A549 (cell line): ENCODE measurements around the gene WDR75. TPM values are rescaled to one million over a fixed set of nuclear protein-coding genes. Genes with fewer than 3 reads are reported as not detected.

Source experiments
- ATAC-seq, 2 experiments: fragments of 200-7000 bp in 1 of 2; fragments of >200 bp in 1 of 2; cut with Nextera tagmentation in 1 of 2; cut with Tn5 transposase in 1 of 2; 3 replicates each; pipeline versions ENCODE4 v1.8.0 to v1.9.1; 2018 to 2020; ENCODE audit warnings: mild to moderate bottlenecking in 1 of 2, moderate library complexity in 1 of 2
- CTCF ChIA-PET: fragments of 300-600 bp; sonication (Branson Sonifier 250); formaldehyde crosslinking; extraction: SDS; loops from one replicate; lab custom pipeline; 2021; ENCODE audit warnings: antibody characterized with exemption, inconsistent platforms; lab: Yijun Ruan, JAX
- POLR2A ChIA-PET: fragments of 350-600 bp; formaldehyde crosslinking; extraction: SDS; loops from one replicate; lab custom pipeline; 2021; ENCODE audit warnings: antibody characterized with exemption, inconsistent platforms; lab: Yijun Ruan, JAX
- DNase-seq, 2 experiments: peaks; one replicate each; pipeline versions ENCODE4 v3.0.0 to v3.0.0-alpha.2; 2011 to 2016; ENCODE audit warnings: low read depth in 1 of 2, low spot score in 1 of 2
- FAIRE-seq: peaks from 2 replicates; lab custom pipeline; 2011; peaks lifted over from hg19 to GRCh38; lab: Jason Lieb, UNC
- H3K27ac ChIP-seq, 2 experiments: fragments of >200 bp; sonication (Bioruptor Twin); formaldehyde crosslinking; 3 replicates each; pipeline ENCODE4 v1.5.1; 2016 to 2017
- H3K4me1 ChIP-seq: fragments of >200 bp; sonication (Bioruptor Twin); formaldehyde crosslinking; 3 replicates; pipeline ENCODE4 v1.6.1; 2016
- H3K4me2 ChIP-seq: fragments of >200 bp; sonication (Bioruptor Twin); formaldehyde crosslinking; 3 replicates; pipeline ENCODE4 v1.6.1; 2016
- H3K4me3 ChIP-seq: fragments of >200 bp; sonication (Bioruptor Twin); formaldehyde crosslinking; 3 replicates; pipeline ENCODE4 v1.5.1; 2016
- H3K9me3 ChIP-seq: fragments of >200 bp; sonication (Bioruptor Twin); formaldehyde crosslinking; 3 replicates; pipeline ENCODE4 v1.6.1; 2016
- CBX2 ChIP-seq: fragments of 200-600 bp; sonication (generic); IDR thresholded peaks from 2 replicates; pipeline ENCODE4 v1.6.1; 2016; ENCODE audit warnings: low read depth, mild to moderate bottlenecking, borderline replicate concordance
- CBX8 ChIP-seq: fragments of 200-600 bp; sonication (generic); IDR thresholded peaks from 2 replicates; pipeline ENCODE4 v1.6.1; 2016
- CTCF ChIP-seq: fragments of >200 bp; sonication (Bioruptor Twin); formaldehyde crosslinking; IDR thresholded peaks from 3 replicates; pipeline ENCODE4 v1.5.1; 2016
- E2F6 ChIP-seq: IDR thresholded peaks from 2 replicates; pipeline ENCODE4 v1.6.1; 2012; ENCODE audit warnings: low read depth, borderline replicate concordance
- ELK1 ChIP-seq: fragments of 150-350 bp; IDR thresholded peaks from 2 replicates; pipeline ENCODE4 v1.6.1; 2014; ENCODE audit warnings: low read depth, mild to moderate bottlenecking, low read length
- EP300 ChIP-seq, 2 experiments: fragments of >200 bp; sonication (Bioruptor Twin); formaldehyde crosslinking; IDR thresholded peaks; 2 replicates in 1 of 2; 3 replicates in 1 of 2; pipeline ENCODE4 v1.6.1; 2016 to 2017
- FOXS1 ChIP-seq: fragments of 250-450 bp; sonication (Bioruptor Pico); IDR thresholded peaks from 2 replicates; pipeline ENCODE4 v1.5.0; 2020; ENCODE audit warnings: mild to moderate bottlenecking, moderate library complexity
- GATA3 ChIP-seq: IDR thresholded peaks from 2 replicates; pipeline ENCODE4 v1.6.1; 2012; ENCODE audit warnings: borderline replicate concordance
- JUNB ChIP-seq: fragments of >200 bp; sonication (Bioruptor Twin); formaldehyde crosslinking; IDR thresholded peaks from 2 replicates; pipeline ENCODE4 v1.6.1; 2016
- MAFK ChIP-seq: fragments of 450-650 bp; IDR thresholded peaks from 2 replicates; pipeline ENCODE4 v1.6.1; 2014; ENCODE audit not compliant: partially characterized antibody
- MAZ ChIP-seq: fragments of 150-350 bp; IDR thresholded peaks from 2 replicates; pipeline ENCODE4 v1.6.1; 2014; ENCODE audit warnings: antibody characterized with exemption, low read depth, low read length, borderline replicate concordance
- MYC ChIP-seq: IDR thresholded peaks from 2 replicates; pipeline ENCODE4 v1.6.1; 2012; ENCODE audit warnings: mild to moderate bottlenecking, inconsistent platforms, low read length, improper control_type of control experiment, borderline replicate concordance
- NPAS2 ChIP-seq: fragments of 250-450 bp; sonication (Bioruptor Pico); IDR thresholded peaks from 2 replicates; pipeline ENCODE4 v1.8.0; 2022; ENCODE audit warnings: mild to moderate bottlenecking, moderate library complexity, borderline replicate concordance
- POLR2A ChIP-seq: IDR thresholded peaks from 2 replicates; pipeline ENCODE4 v1.6.1; 2012; ENCODE audit warnings: mild to moderate bottlenecking, low read length
- RAD21 ChIP-seq, 2 experiments: fragments of >200 bp in 1 of 2; sonication (Bioruptor Twin) in 1 of 2; formaldehyde crosslinking in 1 of 2; IDR thresholded peaks in 1 of 2; conservative IDR thresholded peaks in 1 of 2; 2 replicates in 1 of 2; 3 replicates in 1 of 2; pipeline ENCODE4 v1.6.1; 2012 to 2018; ENCODE audit warnings: inconsistent platforms in 1 of 2
- RFX5 ChIP-seq: fragments of 450-650 bp; IDR thresholded peaks from 2 replicates; pipeline ENCODE4 v1.7.1; 2014; ENCODE audit warnings: antibody characterized with exemption, mild to moderate bottlenecking, moderate library complexity
- SMC3 ChIP-seq: fragments of >200 bp; sonication (Bioruptor Twin); formaldehyde crosslinking; IDR thresholded peaks from 3 replicates; pipeline ENCODE4 v1.6.1; 2018; ENCODE audit warnings: inconsistent platforms
- USF2 ChIP-seq: fragments of 450-650 bp; IDR thresholded peaks from 2 replicates; pipeline ENCODE4 v1.6.1; 2014; ENCODE audit warnings: antibody characterized with exemption
- ZC3H11A ChIP-seq: fragments of 450-650 bp; IDR thresholded peaks from 2 replicates; pipeline ENCODE4 v1.6.1; 2014; ENCODE audit warnings: antibody characterized with exemption, mild to moderate bottlenecking
- WGBS: methylation state at CpG from one replicate; pipeline ENCODE4 v1.1.6; 2017; ENCODE audit errors: missing lambda C conversion rate; 5-methylcytosine and 5-hydroxymethylcytosine counted together
- polyA plus RNA-seq, 4 experiments: library from polyadenylated mRNA; depleted of rRNA in 3 of 4; stranded (reverse); fragments of >200 nt; fragmentation: RNase III in 1 of 4; extraction: RNeasy Plus Mini Kit Qiagen cat#74134 plus additional on column Dnase treatment in 1 of 4; gene quantifications; 2 replicates in 3 of 4; 3 replicates in 1 of 4; pipeline ENCODE4 v1.2.3, GENCODE V29; 2011 to 2017
- TF ChIP-seq, protein P1 (sequence below): fragments of 200-600 bp; sonication (generic); IDR thresholded peaks from 2 replicates; pipeline ENCODE4 v1.6.1; 2016; ENCODE audit warnings: antibody characterized with exemption, mild to moderate bottlenecking, moderate library complexity

The WDR75 gene
- polyA plus RNA-seq, 2 of the 4 experiments (the other 2 are of a cell fraction), result 65.5 to 122 TPM

DNA sequence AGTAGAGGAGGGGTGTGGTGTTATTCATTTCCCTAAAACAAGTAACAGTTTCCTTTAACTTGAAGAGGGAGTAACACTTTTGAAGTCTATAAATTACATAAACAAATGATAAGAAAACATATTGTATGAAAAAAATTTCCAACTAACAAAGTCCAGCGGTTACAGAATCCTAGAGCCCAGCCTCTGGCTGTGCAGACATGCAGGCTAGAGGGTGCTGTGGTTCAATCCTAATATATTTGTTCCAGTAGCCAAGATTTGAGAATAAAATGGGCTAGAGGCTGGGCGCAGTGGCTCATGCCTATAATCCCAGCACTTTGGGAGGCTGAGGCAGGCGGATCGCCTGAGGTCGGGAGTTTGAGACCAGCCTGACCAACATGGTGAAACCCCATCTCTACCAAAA lies 56.9 kb downstream of the WDR75 start:
- WGBS, result 92% methylated on average over 5 of the region's 5 CpGs
- DNase-seq, result peak in 1 of 2 experiments; percentile 9
- CTCF ChIA-PET, result no interaction called here
- Histone ChIP-seq H3K4me2 (no peak overlapping the region), H3K27ac (no peak overlapping the region), H3K9me3 (no peaks in the 10 kb centered on the region), H3K4me3 (no peak overlapping the region)
- no peak for FAIRE-seq
- ATAC-seq, result peak in 1 of 2 experiments; percentile 61; a peak in 1 of 6 replicates
- TF ChIP-seq FOXS1 (CRISPR knock-in tag), result no peak
- TF ChIP-seq RAD21 (conservative IDR thresholded peaks at IDR 0.05 in 1 of 2, IDR thresholded peaks at IDR 0.05 in 1 of 2), result peak; percentile 16 to 37; a peak in 1 of 5 replicates
- TF ChIP-seq, all 56 proteins: peak for 1
- peaks cover 2% of the 10 kb centered on the region; the same call in 1 of the 3 replicates for H3K4me1 ChIP-seq
- POLR2A ChIA-PET, result no interaction called here

DNA sequence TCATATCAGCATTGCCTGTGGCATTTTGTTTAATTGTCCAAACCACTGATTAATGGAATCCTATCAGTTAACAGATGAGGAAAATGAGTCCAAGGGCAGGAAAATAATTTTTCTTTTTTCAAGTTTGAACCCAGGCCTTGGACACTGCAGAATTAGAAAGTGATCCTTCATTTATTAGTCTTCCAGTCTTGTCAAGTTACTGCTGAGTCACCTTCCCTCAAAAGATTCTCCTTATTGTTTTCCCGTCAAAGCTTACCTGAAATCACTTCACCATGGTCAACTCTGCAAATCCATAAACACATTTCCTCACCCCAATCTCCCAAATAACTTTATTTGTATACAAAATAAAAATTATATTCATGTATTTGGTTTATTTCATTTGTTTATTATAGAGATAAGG lies 57.9 kb downstream of the WDR75 start:
- CTCF ChIA-PET, result no interaction called here
- 83% methylated on average over 1 of the region's 1 CpG for WGBS

DNA sequence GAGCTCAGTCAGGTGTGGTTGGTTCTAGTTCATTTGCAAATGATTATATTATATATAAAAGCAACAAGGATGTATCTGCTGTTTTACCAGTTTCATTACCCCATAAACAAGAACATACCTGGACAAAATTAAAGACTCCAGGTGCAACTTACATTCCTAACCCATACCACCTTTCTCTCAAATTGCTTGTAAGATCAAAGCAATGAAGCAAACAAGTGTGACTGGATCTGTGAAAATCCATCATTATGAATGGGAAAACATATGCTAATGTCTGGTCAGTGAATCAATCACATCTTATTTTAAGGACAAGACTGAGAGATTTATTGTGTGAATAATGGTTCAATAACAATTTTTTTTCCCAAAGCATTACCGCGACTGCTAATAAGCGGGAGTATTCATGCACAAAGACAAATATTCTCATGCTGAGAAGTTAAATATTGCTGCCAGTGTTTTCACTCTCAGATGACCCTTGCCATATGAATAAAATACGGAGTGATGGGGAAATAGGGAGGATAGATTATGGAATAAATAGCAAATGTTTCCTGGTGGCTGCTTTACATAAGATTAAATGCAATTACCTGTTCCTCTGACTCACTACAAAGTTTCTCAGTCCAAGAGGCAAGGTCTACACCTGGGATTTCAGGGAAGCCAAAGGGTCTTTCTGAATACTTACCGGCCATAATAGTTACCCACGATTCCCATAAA lies 59.3 kb downstream of the WDR75 start:
- peaks cover 2% of the 10 kb centered on the region; the same call in 1 of the 3 replicates for H3K4me1 ChIP-seq
- DNase-seq (no peak), FAIRE-seq (no peak)
- H3K4me2 ChIP-seq, result no peak overlapping the region
- H3K27ac ChIP-seq, result no peak overlapping the region
- TF ChIP-seq JUNB, result no peak
- TF ChIP-seq, all 56 proteins: peak for 0
- POLR2A ChIA-PET, result no interaction called here
- H3K4me3 ChIP-seq, result no peak overlapping the region
- no peaks in the 10 kb centered on the region for H3K9me3 ChIP-seq
- 73% methylated on average over 6 of the region's 6 CpGs for WGBS
- CTCF ChIA-PET, result interaction anchor here (0.7 kb wide), 1 partner anchor 12 kb away, joined by 3 read pairs; no protein-coding TSS in a partner anchor
- ATAC-seq, result no peak

More for the DNA sequence above, 57.9 kb downstream of the WDR75 start:
- peaks cover 2% of the 10 kb centered on the region; the same call in 1 of the 3 replicates for H3K4me1 ChIP-seq
- POLR2A ChIA-PET, result no interaction called here
- FAIRE-seq, result no peak
- 0 out of 6 replicates have a peak overlapping the region, but pooled peaks of 1 of the 2 experiments have one; percentile 17 for H3K27ac ChIP-seq
- no peak overlapping the region for H3K4me3 ChIP-seq
- ATAC-seq, result no peak
- TF ChIP-seq RAD21 (conservative IDR thresholded peaks at IDR 0.05 in 1 of 2, IDR thresholded peaks at IDR 0.05 in 1 of 2) (no peak), POLR2A (no peak), EP300 (IDR thresholded peaks at IDR 0.05) (no peak), MAFK (peak; percentile 43)
- no peak for DNase-seq
- no peaks in the 10 kb centered on the region for H3K9me3 ChIP-seq
- no peak overlapping the region for H3K4me2 ChIP-seq

GRCh38 chr2:189501487-189501886 lies 60.2 kb downstream of the WDR75 start:
- POLR2A ChIA-PET, result no interaction called here
- DNase-seq, result no peak

More at GRCh38 chr2:189501487-189501886, 60.2 kb downstream of the WDR75 start:
- no peaks in the 10 kb centered on the region for H3K9me3 ChIP-seq
- H3K4me2 ChIP-seq, result no peak overlapping the region
- CTCF ChIA-PET, result interaction anchor here (0.7 kb wide), 1 partner anchor 13 kb away, joined by 3 read pairs; no protein-coding TSS in a partner anchor
- FAIRE-seq (no peak), ATAC-seq (no peak)
- no peak overlapping the region for H3K4me3 ChIP-seq
- TF ChIP-seq E2F6 (no peak), SMC3 (no peak), MAZ (no peak), MYC (no peak), ELK1 (no peak), RFX5 (no peak), USF2 (no peak), CBX8 (no peak), GATA3 (no peak), ZC3H11A (no peak), NPAS2 (CRISPR knock-in tag) (no peak), CBX2 (no peak), CTCF (no peak)
- TF ChIP-seq, protein P1, sequence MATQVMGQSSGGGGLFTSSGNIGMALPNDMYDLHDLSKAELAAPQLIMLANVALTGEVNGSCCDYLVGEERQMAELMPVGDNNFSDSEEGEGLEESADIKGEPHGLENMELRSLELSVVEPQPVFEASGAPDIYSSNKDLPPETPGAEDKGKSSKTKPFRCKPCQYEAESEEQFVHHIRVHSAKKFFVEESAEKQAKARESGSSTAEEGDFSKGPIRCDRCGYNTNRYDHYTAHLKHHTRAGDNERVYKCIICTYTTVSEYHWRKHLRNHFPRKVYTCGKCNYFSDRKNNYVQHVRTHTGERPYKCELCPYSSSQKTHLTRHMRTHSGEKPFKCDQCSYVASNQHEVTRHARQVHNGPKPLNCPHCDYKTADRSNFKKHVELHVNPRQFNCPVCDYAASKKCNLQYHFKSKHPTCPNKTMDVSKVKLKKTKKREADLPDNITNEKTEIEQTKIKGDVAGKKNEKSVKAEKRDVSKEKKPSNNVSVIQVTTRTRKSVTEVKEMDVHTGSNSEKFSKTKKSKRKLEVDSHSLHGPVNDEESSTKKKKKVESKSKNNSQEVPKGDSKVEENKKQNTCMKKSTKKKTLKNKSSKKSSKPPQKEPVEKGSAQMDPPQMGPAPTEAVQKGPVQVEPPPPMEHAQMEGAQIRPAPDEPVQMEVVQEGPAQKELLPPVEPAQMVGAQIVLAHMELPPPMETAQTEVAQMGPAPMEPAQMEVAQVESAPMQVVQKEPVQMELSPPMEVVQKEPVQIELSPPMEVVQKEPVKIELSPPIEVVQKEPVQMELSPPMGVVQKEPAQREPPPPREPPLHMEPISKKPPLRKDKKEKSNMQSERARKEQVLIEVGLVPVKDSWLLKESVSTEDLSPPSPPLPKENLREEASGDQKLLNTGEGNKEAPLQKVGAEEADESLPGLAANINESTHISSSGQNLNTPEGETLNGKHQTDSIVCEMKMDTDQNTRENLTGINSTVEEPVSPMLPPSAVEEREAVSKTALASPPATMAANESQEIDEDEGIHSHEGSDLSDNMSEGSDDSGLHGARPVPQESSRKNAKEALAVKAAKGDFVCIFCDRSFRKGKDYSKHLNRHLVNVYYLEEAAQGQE, result no peak
- no peak overlapping the region for H3K27ac ChIP-seq
- 86% methylated on average over 2 of the region's 2 CpGs for WGBS
- peaks cover 5% of the 10 kb centered on the region; the same call in 2 of the 3 replicates for H3K4me1 ChIP-seq
